Activated T-helper 1 cell treated with anti-CD3 and anti-CD28 coated beads, Interleukin-2, amount 50 U/mL, for 16 hours (primary cell): ENCODE data around the gene NDST4.

ENCODE experiments used
- DNase-seq, 2 donors: peaks; one replicate each; pipeline ENCODE4 v3.0.0-alpha.2; 2020; ENCODE audit warnings: low read depth in 1 of 2, low spot score in 1 of 2

Gene NDST4

DNA sequence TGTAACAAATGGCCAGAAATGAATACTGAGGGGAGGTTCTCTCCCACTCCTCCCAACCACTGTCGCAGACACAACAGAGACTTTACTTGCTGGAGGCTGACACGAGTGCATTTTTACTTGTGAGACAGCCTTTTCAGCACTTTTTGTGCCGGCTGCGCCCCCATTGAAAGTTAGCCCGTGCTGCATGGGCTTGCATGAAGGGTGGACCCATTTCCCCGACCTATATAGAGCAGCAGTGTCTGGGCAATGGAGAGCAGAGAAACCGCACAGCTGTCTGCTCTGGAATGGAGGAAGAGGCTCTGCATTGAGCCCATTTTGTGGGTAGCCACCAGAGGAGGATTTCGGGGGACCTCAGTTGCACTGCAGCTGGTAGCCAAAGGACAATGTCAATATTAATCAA is 306.1 kb downstream of the NDST4 start:
- no peak for DNase-seq

DNA sequence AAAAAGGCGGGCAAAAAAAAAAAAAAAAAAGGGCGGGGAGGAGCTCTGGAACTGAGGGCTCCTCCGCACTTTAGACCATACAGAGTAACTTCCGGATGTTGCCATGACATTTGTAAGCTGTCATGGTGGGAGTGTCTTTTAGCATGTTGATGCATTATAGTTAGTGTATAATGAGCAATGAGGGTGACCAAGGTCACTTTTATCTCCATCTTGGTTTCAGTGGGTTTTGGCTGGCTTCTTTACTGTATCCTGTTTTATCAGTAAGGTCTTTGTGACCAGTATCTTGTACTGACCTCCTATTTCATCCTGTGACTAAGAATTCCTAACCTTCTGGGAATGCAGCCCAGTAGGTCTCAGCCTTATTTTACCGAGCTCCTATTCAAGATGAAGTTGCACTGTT is 321.4 kb downstream of the NDST4 start:
- no peak for DNase-seq

DNA sequence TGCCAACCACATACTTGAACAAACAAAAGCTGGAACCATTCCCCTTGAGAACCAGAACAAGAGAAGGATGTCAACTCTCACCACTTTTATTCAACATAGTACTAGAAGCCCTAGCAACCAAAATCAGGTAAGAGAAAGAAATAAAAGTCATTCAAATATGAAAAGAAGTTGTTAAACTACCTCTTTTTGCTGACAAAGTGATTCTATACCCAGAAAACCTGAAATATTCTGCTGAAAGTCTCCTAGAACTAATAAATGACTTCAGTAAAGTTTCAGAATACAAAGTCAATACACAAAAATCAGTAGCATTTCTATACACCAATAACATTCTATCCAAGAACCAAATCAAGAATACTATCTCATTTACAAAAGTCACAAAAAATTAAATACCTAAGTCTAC is 327.9 kb downstream of the NDST4 start:
- no peak for DNase-seq

DNA sequence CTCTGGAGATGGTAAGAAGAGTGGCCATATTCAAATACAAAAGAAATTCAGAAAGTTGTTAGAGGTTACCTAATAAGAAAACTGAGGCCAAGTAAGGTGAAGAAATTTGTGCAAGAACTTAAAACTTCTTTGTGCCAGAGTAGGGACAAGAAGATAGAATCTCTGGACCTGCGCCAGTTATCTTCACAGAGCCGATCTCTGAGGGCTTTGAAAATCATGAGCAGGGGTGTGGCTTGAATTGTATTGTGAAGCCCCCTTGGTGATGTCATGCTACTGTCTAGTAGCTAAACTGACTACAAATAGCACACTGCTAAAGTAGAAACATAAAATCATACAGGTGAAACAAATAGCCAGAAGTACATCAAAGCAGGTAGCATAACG is 330.2 kb downstream of the NDST4 start:
- DNase-seq: no peak

DNA sequence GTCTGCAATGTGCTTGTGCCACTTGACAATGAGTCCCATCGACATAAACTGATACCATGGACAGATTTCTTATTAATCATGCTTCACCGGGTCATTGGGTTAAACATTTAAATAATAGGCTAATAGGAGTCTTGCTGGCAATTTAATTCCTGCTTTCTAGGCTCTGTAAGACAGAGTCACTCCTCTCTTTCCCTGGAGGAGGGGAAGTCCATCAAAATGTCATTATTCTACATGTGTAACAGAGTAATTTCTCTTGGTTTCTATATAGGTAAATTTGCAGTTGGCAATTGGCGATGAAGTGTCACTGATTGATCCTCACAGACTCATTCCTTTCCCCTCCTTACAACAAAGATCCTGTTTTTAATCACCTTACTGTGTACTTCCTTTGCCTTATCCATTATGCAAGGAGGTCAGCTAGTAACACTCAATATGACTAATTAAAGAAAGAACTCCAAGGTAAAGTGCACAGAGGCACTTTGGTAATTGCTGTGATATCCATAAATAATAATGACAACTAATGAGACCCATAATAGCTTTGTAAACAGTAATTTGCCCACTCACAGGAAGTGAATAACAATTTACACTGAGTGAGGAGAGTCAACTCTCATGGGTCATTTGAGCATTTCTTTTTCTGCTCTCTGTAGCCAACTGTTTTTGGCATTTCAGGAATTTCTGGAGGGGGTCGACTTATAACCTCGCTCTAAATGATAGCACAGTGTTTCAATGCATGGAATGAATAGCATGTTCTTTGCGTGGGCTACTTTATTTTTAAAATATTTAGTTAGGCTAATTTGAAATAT is 330.8 kb downstream of the NDST4 start:
- no peak for DNase-seq

DNA sequence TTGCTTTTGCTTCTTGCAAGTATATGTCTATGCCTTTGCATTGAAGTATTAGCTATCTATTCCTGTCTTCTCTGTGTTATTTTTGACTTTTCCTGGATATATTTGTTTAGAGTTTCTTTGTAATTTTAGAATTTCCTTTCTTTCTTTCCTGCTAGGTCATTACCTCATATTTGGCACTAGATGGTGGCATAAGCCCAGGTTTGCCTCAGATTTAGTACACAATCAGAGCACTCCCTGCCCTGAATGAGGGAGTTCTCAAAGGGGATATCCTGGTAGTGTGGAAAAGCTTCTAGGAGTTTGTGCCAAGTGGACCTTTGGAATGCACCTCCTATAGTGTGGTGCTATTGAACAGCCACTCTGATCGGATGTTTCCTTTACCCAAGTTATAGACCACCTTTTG is 333.2 kb downstream of the NDST4 start:
- DNase-seq: no peak
